OCI-LY7 (cell line): ENCODE measurements around the gene NKPD1. TPM values are rescaled to one million over a fixed set of nuclear protein-coding genes. Genes with fewer than 3 reads are reported as not detected.

Experiments
- BruUV-seq: library from RNA; stranded (reverse); fragments of 400-500 nt; replicated peaks from 2 replicates; lab custom pipeline; 2021; lab: Mats Ljungman, UMichigan
- CTCF ChIA-PET: fragments of 300-600 bp; sonication (Branson Sonifier 250); formaldehyde crosslinking; loops from one replicate; lab custom pipeline; 2022; ENCODE audit warnings: antibody characterized with exemption; ENCODE audit not compliant: unreplicated experiment; lab: Charles Lee
- POLR2A ChIA-PET: fragments of 300-600 bp; sonication (Branson Sonifier 250); formaldehyde crosslinking; loops from one replicate; lab custom pipeline; 2022; ENCODE audit warnings: antibody characterized with exemption; lab: Charles Lee
- DNase-seq: peaks from one replicate; pipeline ENCODE4 v3.0.0-alpha.2; 2015; ENCODE audit warnings: low spot score
- H2AFZ ChIP-seq: fragments of 200-600 bp; sonication (generic), shearing (Covaris generic); 2 replicates; pipeline ENCODE4 v1.6.1; 2014; ENCODE audit warnings: mild to moderate bottlenecking, antibody characterized with exemption, low read length, moderate library complexity
- H3K27ac ChIP-seq: fragments of 200-600 bp; sonication (generic); 2 replicates; pipeline ENCODE4 v1.5.1; 2014; ENCODE audit warnings: mixed run types, low read depth, mild to moderate bottlenecking, moderate library complexity, low read length, inconsistent platforms; ENCODE audit not compliant: poor library complexity, severe bottlenecking
- H3K36me3 ChIP-seq: fragments of 200-600 bp; sonication (generic); 2 replicates; pipeline ENCODE4 v1.6.1; 2014; ENCODE audit warnings: mild to moderate bottlenecking, antibody characterized with exemption, low read length, moderate library complexity, mixed read lengths; ENCODE audit not compliant: insufficient read depth
- H3K4me1 ChIP-seq: fragments of 200-600 bp; sonication (generic); 2 replicates; pipeline ENCODE4 v1.5.1; 2014; ENCODE audit warnings: mild to moderate bottlenecking, low read length; ENCODE audit not compliant: insufficient read depth, poor library complexity, severe bottlenecking
- H3K4me2 ChIP-seq: fragments of 200-600 bp; sonication (generic); 2 replicates; pipeline ENCODE4 v1.6.1; 2014; ENCODE audit warnings: mild to moderate bottlenecking, low read length
- H3K4me3 ChIP-seq: fragments of 200-600 bp; sonication (generic); 2 replicates; pipeline ENCODE4 v1.5.1; 2014; ENCODE audit warnings: mild to moderate bottlenecking, low read depth, low read length; ENCODE audit not compliant: poor library complexity, severe bottlenecking
- H3K79me2 ChIP-seq: fragments of 200-600 bp; sonication (generic); 2 replicates; pipeline ENCODE4 v1.6.1; 2016; ENCODE audit warnings: low read depth, mild to moderate bottlenecking, low read length, moderate library complexity, mixed read lengths; ENCODE audit not compliant: insufficient read depth
- H3K9me2 ChIP-seq: fragments of 200-600 bp; sonication (generic); 2 replicates; pipeline ENCODE4 v1.6.1; 2016; ENCODE audit warnings: mild to moderate bottlenecking, low read length, mixed read lengths; ENCODE audit not compliant: insufficient read depth
- H3K9me3 ChIP-seq: fragments of 200-600 bp; sonication (generic); 2 replicates; pipeline ENCODE4 v1.6.1; 2014; ENCODE audit warnings: mild to moderate bottlenecking, mixed run types, low read length, mixed read lengths
- H4K20me1 ChIP-seq: fragments of 200-600 bp; sonication (generic); 2 replicates; pipeline ENCODE4 v1.6.1; 2014; ENCODE audit warnings: mild to moderate bottlenecking, antibody characterized with exemption, low read length, moderate library complexity, mixed read lengths; ENCODE audit not compliant: insufficient read depth
- CTCF ChIP-seq: fragments of 200-600 bp; sonication (generic); conservative IDR thresholded peaks from 2 replicates; pipeline ENCODE4 v1.5.1; 2014; ENCODE audit warnings: mild to moderate bottlenecking, antibody characterized with exemption, low read length, moderate library complexity, mixed read lengths
- EZH2phosphoT487 ChIP-seq: fragments of 200-600 bp; sonication (generic); IDR thresholded peaks from 2 replicates; pipeline ENCODE4 v1.6.1; 2018; ENCODE audit warnings: low read depth, borderline replicate concordance, mild to moderate bottlenecking, mixed run types, antibody characterized with exemption, low read length, moderate library complexity, mixed read lengths
- intact Hi-C: fragments of 100-400 bp; cut with micrococcal nuclease; formaldehyde crosslinking; loops from one replicate; pipeline ENCODE4 v1.10.0; 2022; ENCODE audit not compliant: unreplicated experiment
- total RNA-seq, 2 experiments: library from RNA; depleted of rRNA in 1 of 2; stranded (reverse); fragments of >200 nt in 1 of 2; shearing (Covaris generic) in 1 of 2; gene quantifications; 2 replicates each; pipeline ENCODE4 v1.2.3, GENCODE V29; 2014 to 2022

NKPD1 gene
- total RNA-seq, 2 experiments from 2014 or later: 0.50 to 1.0 TPM

GRCh38 chr19:45169602-45170001, 8.8 kb upstream of the NKPD1 start:
- H2AFZ ChIP-seq: no peak overlapping the region
- H4K20me1 ChIP-seq: no peaks in the 10 kb centered on the region
- no peak overlapping the region for H3K4me3 ChIP-seq
- no peak overlapping the region for H3K27ac ChIP-seq
- no peaks in the 10 kb centered on the region for H3K36me3 ChIP-seq
- CTCF ChIA-PET: no interaction called here
- intact Hi-C loops: no loop called here
- H3K9me3 ChIP-seq: no peaks in the 10 kb centered on the region
- peaks cover 19% of the 10 kb centered on the region for H3K4me1 ChIP-seq
- no TSS peak for BruUV-seq
- H3K9me2 ChIP-seq: no peaks in the 10 kb centered on the region
- H3K79me2 ChIP-seq: no peaks in the 10 kb centered on the region
- POLR2A ChIA-PET: no interaction called here
- H3K4me2 ChIP-seq: no peak overlapping the region
- TF ChIP-seq CTCF (no peak), EZH2phosphoT487 (no peak)
- DNase-seq: no peak

- H3K4me1 ChIP-seq: peaks cover 26% of the 10 kb centered on the region
- no peaks in the 10 kb centered on the region for H3K36me3 ChIP-seq
- ChIA-PET CTCF (no interaction called here), POLR2A (interaction anchor here (0.6 kb wide), 1 partner anchor 163 kb away, joined by 3 read pairs; no protein-coding TSS in a partner anchor)
- H3K79me2 ChIP-seq: no peaks in the 10 kb centered on the region
- H3K4me3 ChIP-seq: no peak overlapping the region
- TF ChIP-seq CTCF (no peak), EZH2phosphoT487 (no peak)
- H3K4me2 ChIP-seq: no peak overlapping the region
- no peaks in the 10 kb centered on the region for H3K9me3 ChIP-seq
- no peaks in the 10 kb centered on the region for H3K9me2 ChIP-seq
- no peak overlapping the region for H2AFZ ChIP-seq
- intact Hi-C loops: no loop called here
- DNase-seq: no peak
- BruUV-seq: no TSS peak
- H3K27ac ChIP-seq: no peak overlapping the region
- H4K20me1 ChIP-seq: no peaks in the 10 kb centered on the region
Measured at GRCh38 chr19:45168767-45169351, 8.1 kb upstream of the NKPD1 start.

DNA sequence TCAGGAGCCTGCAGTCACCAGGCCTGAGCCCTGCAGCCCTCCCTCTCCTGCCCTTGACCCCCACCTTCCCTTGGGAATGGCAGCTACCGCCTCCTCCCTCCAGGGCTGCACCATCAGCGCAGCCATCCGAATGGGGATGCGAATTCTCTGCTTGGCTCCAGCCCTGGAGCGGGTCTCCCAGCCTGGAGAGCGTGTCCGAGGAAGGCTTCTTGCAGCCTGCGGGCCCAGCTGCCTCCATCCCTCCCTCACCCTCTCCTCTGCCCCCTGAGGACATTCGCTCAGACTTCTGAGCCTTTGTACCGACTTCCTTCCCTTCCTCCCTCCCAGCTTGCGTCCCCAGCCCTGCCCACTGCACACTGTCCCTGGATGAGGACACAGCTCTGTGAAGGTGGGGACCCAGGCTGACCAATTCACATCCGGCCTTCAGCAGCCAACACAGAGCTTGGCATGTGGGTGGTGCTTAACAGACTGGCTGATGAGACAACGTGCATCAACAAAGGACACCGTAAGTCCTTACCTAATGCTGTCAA, 6.0 kb upstream of the NKPD1 start:
- H3K36me3 ChIP-seq: no peaks in the 10 kb centered on the region
- TF ChIP-seq EZH2phosphoT487 (no peak), CTCF (no peak)

More for the DNA sequence above, 6.0 kb upstream of the NKPD1 start:
- Histone ChIP-seq H3K79me2 (no peaks in the 10 kb centered on the region), H3K4me2 (no peak overlapping the region), H3K9me3 (no peaks in the 10 kb centered on the region), H4K20me1 (no peaks in the 10 kb centered on the region), H3K9me2 (no peaks in the 10 kb centered on the region), H3K4me3 (no peak overlapping the region), H3K4me1 (peaks cover 23% of the 10 kb centered on the region), H3K27ac (no peak overlapping the region), H2AFZ (no peak overlapping the region)
- intact Hi-C loops: no loop called here
- no peak for DNase-seq
- ChIA-PET POLR2A (interaction anchor here (0.6 kb wide), 1 partner anchor 29 kb away, joined by 6 read pairs; no protein-coding TSS in a partner anchor), CTCF (no interaction called here)
- BruUV-seq: no TSS peak
